SK-N-MC (cell line): Measurements from ENCODE around the gene EIF2S3.

Experiments
- EZH2 ChIP-seq: fragments of 200-600 bp; sonication (generic); IDR thresholded peaks from one replicate; pipeline ENCODE4 v1.6.1; 2017; ENCODE audit warnings: antibody characterized with exemption
- POLR2AphosphoS5 ChIP-seq: IDR thresholded peaks from 2 replicates; pipeline ENCODE4 v1.6.1; 2012; ENCODE audit warnings: mild to moderate bottlenecking, low read depth, low read length, borderline replicate concordance

GRCh38 chrX:24090300-24091200 is 35.8 kb downstream of the EIF2S3 start:
- no peak for TF ChIP-seq EZH2
- no peak for TF ChIP-seq POLR2AphosphoS5
